GM21390 (cell line): ENCODE results near the gene DNAAF2.
"Not testable (repeated sequence)": the region's sequence is repeated elsewhere in the genome, so short reads cannot be mapped to it uniquely, and the experiment has no call there.

Source experiments
- ATAC-seq: cut with Tn5 transposase; IDR thresholded peaks from one replicate; pipeline ENCODE4 v1.9.1; 2021; ENCODE audit not compliant: unreplicated experiment

DNAAF2 gene

GRCh38 chr14:49621114-49621881 lies 13.7 kb downstream of the DNAAF2 start:
- peak; percentile 33 for ATAC-seq

GRCh38 chr14:49620182-49621113 lies 14.6 kb downstream of the DNAAF2 start, which contains the start of the genes MGAT2 and RPL36AL:
Gene MGAT2, plus strand, starts transcription at chr14:49620799. Its CDS starts 470 bp downstream, at chr14:49621269.
Gene RPL36AL, minus strand, starts transcription at chr14:49620626. Its CDS starts 1,522 bp downstream, at chr14:49619104.
- ATAC-seq, result peak; percentile 92

GRCh38 chr14:49619730-49620129 lies 15.3 kb downstream of the DNAAF2 start:
- no peak for ATAC-seq

- not testable (repeated sequence) for ATAC-seq
Measured at GRCh38 chr14:49619273-49619672, 15.8 kb downstream of the DNAAF2 start.

GRCh38 chr14:49617852-49618519 lies 17.1 kb downstream of the DNAAF2 start:
- ATAC-seq, result no peak

- no peak for ATAC-seq
Measured at GRCh38 chr14:49615776-49616175, 19.3 kb downstream of the DNAAF2 start.

- no peak for ATAC-seq
Measured at GRCh38 chr14:49614196-49614595, 20.8 kb downstream of the DNAAF2 start.

- no peak for ATAC-seq
Measured at GRCh38 chr14:49612671-49613070, 22.4 kb downstream of the DNAAF2 start.

GRCh38 chr14:49612251-49612650 lies 22.8 kb downstream of the DNAAF2 start:
- ATAC-seq, result no peak

GRCh38 chr14:49607583-49607982 lies 27.5 kb downstream of the DNAAF2 start:
- no peak for ATAC-seq

GRCh38 chr14:49598485-49599300 lies 36.4 kb downstream of the DNAAF2 start, which contains the start of gene LRR1:
Gene LRR1, plus strand, starts transcription at chr14:49598940. Its CDS starts 81 bp downstream, at chr14:49599021.
- ATAC-seq, result peak; percentile 47

GRCh38 chr14:49598189-49598484 lies 36.9 kb downstream of the DNAAF2 start:
- ATAC-seq, result no peak

- no peak for ATAC-seq
Measured at GRCh38 chr14:49594347-49595091, 40.5 kb downstream of the DNAAF2 start.

- no peak for ATAC-seq
Measured at GRCh38 chr14:49593016-49593415, 42.0 kb downstream of the DNAAF2 start.

GRCh38 chr14:49589387-49589786 lies 45.7 kb downstream of the DNAAF2 start:
- ATAC-seq, result no peak

- peak; percentile 29 for ATAC-seq
Measured at GRCh38 chr14:49586673-49587460, 48.2 kb downstream of the DNAAF2 start.

GRCh38 chr14:49585803-49586672 lies 49.0 kb downstream of the DNAAF2 start, which contains the start of gene RPS29:
Gene RPS29, minus strand, starts transcription at chr14:49586380. Its CDS starts 34 bp downstream, at chr14:49586346.
- peak; percentile 84 for ATAC-seq
